Muscle layer of duodenum (tissue), 2 donors: Measurements from ENCODE around the gene RTL1.

Source experiments
- H3K27ac ChIP-seq: one replicate; pipeline ENCODE4 v1.7.0; 2013; ENCODE audit warnings: mild to moderate bottlenecking, low read length
- H3K27me3 ChIP-seq: one replicate; pipeline ENCODE4 v1.7.0; 2013; ENCODE audit warnings: low read depth, mild to moderate bottlenecking, control low read depth, low read length
- H3K36me3 ChIP-seq, 2 donors: one replicate each; pipeline ENCODE4 v1.7.0; 2013; ENCODE audit warnings: low read length in 2 of 2, control low read depth in 1 of 2, mild to moderate bottlenecking in 1 of 2; ENCODE audit not compliant: insufficient read depth in 2 of 2, control insufficient read depth in 1 of 2
- H3K4me1 ChIP-seq, 2 donors: one replicate each; pipeline ENCODE4 v1.7.0; 2013; ENCODE audit warnings: low read length in 2 of 2, mild to moderate bottlenecking in 2 of 2, control low read depth in 1 of 2, moderate library complexity in 1 of 2; ENCODE audit not compliant: insufficient read depth in 2 of 2, control insufficient read depth in 1 of 2
- H3K4me3 ChIP-seq, 2 donors: one replicate each; pipeline ENCODE4 v1.7.0; 2013; ENCODE audit warnings: low read length in 2 of 2, low read depth in 1 of 2, mild to moderate bottlenecking in 1 of 2
- H3K9me3 ChIP-seq, 2 donors: one replicate each; pipeline ENCODE4 v1.7.0; 2013; ENCODE audit warnings: low read length in 2 of 2, control low read depth in 1 of 2, mild to moderate bottlenecking in 1 of 2; ENCODE audit not compliant: control insufficient read depth in 1 of 2
- donor health status: healthy.

Gene RTL1

GRCh38 chr14:100861188-100861936 lies 42.2 kb downstream of the RTL1 start:
- Histone ChIP-seq H3K27me3 (no peaks in the 10 kb centered on the region), H3K27ac (no peak overlapping the region), H3K4me3 (no peak overlapping the region), H3K9me3 (peaks cover 0 to 3% of the 10 kb centered on the region in 2 donors), H3K4me1 (no peaks in the 10 kb centered on the region), H3K36me3 (no peaks in the 10 kb centered on the region)

- Histone ChIP-seq H3K36me3 (no peaks in the 10 kb centered on the region), H3K4me1 (no peaks in the 10 kb centered on the region), H3K9me3 (peaks cover 0 to 3% of the 10 kb centered on the region in 2 donors)
Measured at GRCh38 chr14:100860556-100861187, 42.9 kb downstream of the RTL1 start.

GRCh38 chr14:100859781-100860180 lies 43.7 kb downstream of the RTL1 start:
- Histone ChIP-seq H3K27ac (no peak overlapping the region), H3K4me1 (no peaks in the 10 kb centered on the region), H3K27me3 (no peaks in the 10 kb centered on the region), H3K4me3 (no peak overlapping the region), H3K9me3 (peaks cover 0 to 3% of the 10 kb centered on the region in 2 donors), H3K36me3 (no peaks in the 10 kb centered on the region)

More at GRCh38 chr14:100860556-100861187, 42.9 kb downstream of the RTL1 start:
- Histone ChIP-seq H3K27me3 (no peaks in the 10 kb centered on the region), H3K27ac (no peak overlapping the region), H3K4me3 (no peak overlapping the region)

- peaks cover 0 to 3% of the 10 kb centered on the region in 2 donors for H3K9me3 ChIP-seq
Measured at GRCh38 chr14:100858838-100859220, 44.7 kb downstream of the RTL1 start.

GRCh38 chr14:100857923-100858837 lies 45.3 kb downstream of the RTL1 start:
- H3K36me3 ChIP-seq: no peaks in the 10 kb centered on the region
- H3K27ac ChIP-seq: no peak overlapping the region
- peaks cover 0 to 3% of the 10 kb centered on the region in 2 donors for H3K9me3 ChIP-seq
- H3K4me3 ChIP-seq: no peak overlapping the region
- H3K4me1 ChIP-seq: no peaks in the 10 kb centered on the region
- no peaks in the 10 kb centered on the region for H3K27me3 ChIP-seq

More at GRCh38 chr14:100858838-100859220, 44.7 kb downstream of the RTL1 start:
- no peak overlapping the region for H3K27ac ChIP-seq
- H3K36me3 ChIP-seq: no peaks in the 10 kb centered on the region
- no peaks in the 10 kb centered on the region for H3K4me1 ChIP-seq
- no peaks in the 10 kb centered on the region for H3K27me3 ChIP-seq
- no peak overlapping the region for H3K4me3 ChIP-seq

GRCh38 chr14:100857233-100857922 lies 46.1 kb downstream of the RTL1 start:
- Histone ChIP-seq H3K4me1 (no peaks in the 10 kb centered on the region), H3K9me3 (peaks cover 0 to 3% of the 10 kb centered on the region in 2 donors), H3K36me3 (no peaks in the 10 kb centered on the region), H3K27ac (no peak overlapping the region), H3K4me3 (no peak overlapping the region), H3K27me3 (no peaks in the 10 kb centered on the region)

GRCh38 chr14:100856056-100856950 lies 47.2 kb downstream of the RTL1 start:
- H3K27ac ChIP-seq: no peak overlapping the region
- no peaks in the 10 kb centered on the region for H3K36me3 ChIP-seq

GRCh38 chr14:100855256-100855930 lies 48.1 kb downstream of the RTL1 start:
- Histone ChIP-seq H3K27me3 (no peaks in the 10 kb centered on the region), H3K9me3 (no peaks in the 10 kb centered on the region), H3K4me1 (no peaks in the 10 kb centered on the region), H3K36me3 (no peaks in the 10 kb centered on the region), H3K4me3 (no peak overlapping the region), H3K27ac (no peak overlapping the region)

More at GRCh38 chr14:100856056-100856950, 47.2 kb downstream of the RTL1 start:
- Histone ChIP-seq H3K4me1 (no peaks in the 10 kb centered on the region), H3K27me3 (no peaks in the 10 kb centered on the region), H3K9me3 (no peaks in the 10 kb centered on the region), H3K4me3 (no peak overlapping the region)

GRCh38 chr14:100854435-100854834 lies 49.1 kb downstream of the RTL1 start:
- Histone ChIP-seq H3K4me3 (no peak overlapping the region), H3K27me3 (no peaks in the 10 kb centered on the region), H3K4me1 (no peaks in the 10 kb centered on the region), H3K27ac (no peak overlapping the region), H3K9me3 (no peaks in the 10 kb centered on the region), H3K36me3 (no peaks in the 10 kb centered on the region)
